PFSK-1 (cell line): ENCODE data around the gene PLEKHA6.

Experiments
- FOXP2 ChIP-seq: optimal IDR thresholded peaks from 2 replicates; pipeline ENCODE3; 2011; ENCODE audit warnings: borderline replicate concordance, control low read depth, inconsistent platforms; ENCODE audit not compliant: insufficient read depth; ENCODE audit errors: extremely low read length, extremely low read depth
- POLR2AphosphoS5 ChIP-seq: IDR thresholded peaks from 2 replicates; pipeline ENCODE4 v1.6.1; 2012; ENCODE audit warnings: low read depth, mild to moderate bottlenecking, control low read depth, low read length, moderate library complexity
- REST ChIP-seq, 2 experiments: IDR thresholded peaks; 2 replicates each; pipeline versions ENCODE4 v1.6.1 to v1.8.0; 2011 to 2012; ENCODE audit warnings: low read depth in 2 of 2, low read length in 2 of 2, control low read depth in 1 of 2, inconsistent platforms in 1 of 2, mild to moderate bottlenecking in 1 of 2, moderate library complexity in 1 of 2; ENCODE audit not compliant: insufficient read depth in 1 of 2
- SIN3A ChIP-seq: IDR thresholded peaks from 2 replicates; pipeline ENCODE4 v1.6.1; 2012; ENCODE audit warnings: mild to moderate bottlenecking, low read length, moderate library complexity, borderline replicate concordance; ENCODE audit not compliant: insufficient read depth
- TAF1 ChIP-seq: IDR thresholded peaks from 2 replicates; pipeline ENCODE4 v1.6.1; 2012; ENCODE audit warnings: low read length, control low read depth, borderline replicate concordance; ENCODE audit not compliant: insufficient read depth

The PLEKHA6 gene

GRCh38 chr1:204377800-204378668 lies 18.3 kb upstream of the PLEKHA6 start:
- TF ChIP-seq SIN3A (no peak), REST (IDR thresholded peaks at IDR 0.05; ENCODE audit: insufficient read depth in 1 of 2, low read depth in 2 of 2, low read length in 2 of 2) (no peak), POLR2AphosphoS5 (no peak), TAF1 (no peak), FOXP2 (no peak)

GRCh38 chr1:204376919-204377799 lies 17.4 kb upstream of the PLEKHA6 start:
- TF ChIP-seq REST (IDR thresholded peaks at IDR 0.05; ENCODE audit: insufficient read depth in 1 of 2, low read depth in 2 of 2, low read length in 2 of 2) (no peak), SIN3A (no peak), POLR2AphosphoS5 (no peak), TAF1 (no peak), FOXP2 (no peak)

GRCh38 chr1:204376465-204376864 lies 16.7 kb upstream of the PLEKHA6 start:
- TF ChIP-seq POLR2AphosphoS5 (no peak), SIN3A (no peak), TAF1 (no peak), FOXP2 (no peak), REST (IDR thresholded peaks at IDR 0.05; ENCODE audit: insufficient read depth in 1 of 2, low read depth in 2 of 2, low read length in 2 of 2) (no peak)

GRCh38 chr1:204373911-204374310 lies 14.2 kb upstream of the PLEKHA6 start:
- TF ChIP-seq POLR2AphosphoS5 (no peak), TAF1 (no peak), FOXP2 (no peak)

- TF ChIP-seq FOXP2 (no peak), SIN3A (no peak), POLR2AphosphoS5 (no peak), REST (IDR thresholded peaks at IDR 0.05; ENCODE audit: insufficient read depth in 1 of 2, low read depth in 2 of 2, low read length in 2 of 2) (no peak), TAF1 (no peak)
Observed at GRCh38 chr1:204370176-204370575, 10.4 kb upstream of the PLEKHA6 start.
